ENCODE data around the gene OFD1.

OFD1 gene

DNA sequence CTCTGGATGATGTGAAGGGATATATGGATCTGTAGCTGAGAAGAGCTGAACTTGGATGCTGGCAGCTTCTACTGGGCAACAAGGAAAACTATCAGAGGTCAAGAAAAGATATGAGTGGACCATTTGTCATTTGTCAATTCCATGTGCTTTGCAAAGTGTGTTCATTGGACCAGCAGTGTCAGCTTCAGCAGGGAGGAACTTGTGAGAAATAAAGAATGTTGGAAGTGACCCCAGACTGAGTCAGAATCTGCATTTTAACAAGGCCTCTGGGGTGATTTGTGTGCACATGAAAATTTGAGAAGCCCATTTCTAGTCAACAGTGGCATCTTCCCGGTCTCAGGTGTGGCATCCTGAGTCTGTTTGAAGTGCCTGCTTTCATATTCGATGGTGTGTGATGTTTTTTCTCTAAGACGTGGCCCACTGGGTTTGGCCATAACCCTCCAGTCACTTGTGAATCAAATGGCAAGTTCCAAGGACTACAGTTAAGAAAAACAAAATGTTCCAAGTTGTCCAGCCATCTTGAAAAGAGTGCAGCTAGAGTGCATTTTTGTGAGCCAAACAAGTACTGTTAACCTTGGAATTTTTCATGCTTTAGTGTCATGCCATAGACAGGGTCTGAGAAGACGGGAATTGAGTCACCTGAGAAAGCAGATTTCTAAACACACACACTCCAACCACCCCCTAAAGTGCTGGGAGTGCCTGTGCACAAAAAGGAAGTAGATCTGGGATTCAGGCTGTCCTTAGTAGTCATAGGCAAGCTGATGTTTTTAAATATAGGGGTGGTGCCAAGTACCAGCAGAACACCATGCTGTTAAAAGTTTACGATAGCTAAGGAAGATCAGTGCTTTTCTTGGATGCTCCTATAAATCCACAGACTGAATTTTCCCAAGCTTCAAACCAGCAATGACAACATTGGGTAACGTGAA is 55.9 kb downstream of the OFD1 start:
- Histone ChIP-seq H3K9me3 (ENCODE audit: control insufficient read depth, insufficient read depth, low read depth, low read length) (no peaks in the 10 kb centered on the region), H3K4me3 (ENCODE audit: low read depth, low read length) (no peak overlapping the region), H3K36me3 (ENCODE audit: control insufficient read depth in 2 of 2, insufficient read depth in 1 of 2, low read length in 2 of 2) (no peaks in the 10 kb centered on the region), H3K4me1 (ENCODE audit: control insufficient read depth, insufficient read depth, low read length) (peaks cover 5% of the 10 kb centered on the region; the same call in 1 of the 2 replicates), H3K27ac (ENCODE audit: extremely low read depth, low read depth, low read length) (no peak overlapping the region)
- ChIA-PET CTCF (interaction anchor here (1.0 kb wide), 1 partner anchor 145 kb away, joined by 3 read pairs; no protein-coding TSS in a partner anchor), POLR2A (interaction anchor here (0.7 kb wide), 1 partner anchor 9 kb away, joined by 3 read pairs; no protein-coding TSS in a partner anchor)
- TF ChIP-seq PRDM10 (tag by site-specific recombination; IDR thresholded peaks at IDR 0.05) (no peak), ZSCAN30 (tag by site-specific recombination; IDR thresholded peaks at IDR 0.05) (no peak), ZNF10 (tag by site-specific recombination; IDR thresholded peaks at IDR 0.05) (no peak), ZNF580 (tag by site-specific recombination; IDR thresholded peaks at IDR 0.05) (no peak), SP3 (tag by site-specific recombination; IDR thresholded peaks at IDR 0.05) (no peak), ZNF19 (tag by site-specific recombination; IDR thresholded peaks at IDR 0.05; ENCODE audit: low read depth) (no peak), ZNF341 (tag by site-specific recombination; IDR thresholded peaks at IDR 0.05; ENCODE audit: low read depth) (no peak), ZNF354C (tag by site-specific recombination; IDR thresholded peaks at IDR 0.05; ENCODE audit: borderline replicate concordance, low read depth) (no peak), WT1 (tag by site-specific recombination; IDR thresholded peaks at IDR 0.05) (no peak), ZNF558 (tag by site-specific recombination; IDR thresholded peaks at IDR 0.05) (no peak), PRDM4 (tag by site-specific recombination; IDR thresholded peaks at IDR 0.05) (no peak), ZNF2 (tag by site-specific recombination; IDR thresholded peaks at IDR 0.05) (no peak)
- TF ChIP-seq, protein P1, sequence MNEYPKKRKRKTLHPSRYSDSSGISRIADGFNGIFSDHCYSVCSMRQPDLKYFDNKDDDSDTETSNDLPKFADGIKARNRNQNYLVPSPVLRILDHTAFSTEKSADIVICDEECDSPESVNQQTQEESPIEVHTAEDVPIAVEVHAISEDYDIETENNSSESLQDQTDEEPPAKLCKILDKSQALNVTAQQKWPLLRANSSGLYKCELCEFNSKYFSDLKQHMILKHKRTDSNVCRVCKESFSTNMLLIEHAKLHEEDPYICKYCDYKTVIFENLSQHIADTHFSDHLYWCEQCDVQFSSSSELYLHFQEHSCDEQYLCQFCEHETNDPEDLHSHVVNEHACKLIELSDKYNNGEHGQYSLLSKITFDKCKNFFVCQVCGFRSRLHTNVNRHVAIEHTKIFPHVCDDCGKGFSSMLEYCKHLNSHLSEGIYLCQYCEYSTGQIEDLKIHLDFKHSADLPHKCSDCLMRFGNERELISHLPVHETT (tag by site-specific recombination; IDR thresholded peaks at IDR 0.05), result no peak
- TF ChIP-seq, protein P2, sequence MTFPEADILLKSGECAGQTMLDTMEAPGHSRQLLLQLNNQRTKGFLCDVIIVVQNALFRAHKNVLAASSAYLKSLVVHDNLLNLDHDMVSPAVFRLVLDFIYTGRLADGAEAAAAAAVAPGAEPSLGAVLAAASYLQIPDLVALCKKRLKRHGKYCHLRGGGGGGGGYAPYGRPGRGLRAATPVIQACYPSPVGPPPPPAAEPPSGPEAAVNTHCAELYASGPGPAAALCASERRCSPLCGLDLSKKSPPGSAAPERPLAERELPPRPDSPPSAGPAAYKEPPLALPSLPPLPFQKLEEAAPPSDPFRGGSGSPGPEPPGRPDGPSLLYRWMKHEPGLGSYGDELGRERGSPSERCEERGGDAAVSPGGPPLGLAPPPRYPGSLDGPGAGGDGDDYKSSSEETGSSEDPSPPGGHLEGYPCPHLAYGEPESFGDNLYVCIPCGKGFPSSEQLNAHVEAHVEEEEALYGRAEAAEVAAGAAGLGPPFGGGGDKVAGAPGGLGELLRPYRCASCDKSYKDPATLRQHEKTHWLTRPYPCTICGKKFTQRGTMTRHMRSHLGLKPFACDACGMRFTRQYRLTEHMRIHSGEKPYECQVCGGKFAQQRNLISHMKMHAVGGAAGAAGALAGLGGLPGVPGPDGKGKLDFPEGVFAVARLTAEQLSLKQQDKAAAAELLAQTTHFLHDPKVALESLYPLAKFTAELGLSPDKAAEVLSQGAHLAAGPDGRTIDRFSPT (tag by site-specific recombination; IDR thresholded peaks at IDR 0.05), result no peak
